22Rv1 (cell line): ENCODE results near the gene FRS3.

Source experiments
- CTCF ChIP-seq: fragments of 450-650 bp; IDR thresholded peaks from 2 replicates; pipeline ENCODE4 v1.5.1; 2017; ENCODE audit warnings: mild to moderate bottlenecking
- ZFX ChIP-seq: fragments of 450-650 bp; IDR thresholded peaks from 2 replicates; pipeline ENCODE4 v1.6.1; 2017; ENCODE audit warnings: antibody characterized with exemption, borderline replicate concordance

GRCh38 chr6:41726876-41727275 lies 52.8 kb downstream of the FRS3 start:
- TF ChIP-seq CTCF: no peak
- no peak for TF ChIP-seq ZFX
